Endothelial cell of hepatic sinusoid (primary cell): ENCODE data around the gene AGPS.
"Not testable (repeated sequence)": the region's sequence is repeated elsewhere in the genome, so short reads cannot be mapped to it uniquely, and the experiment has no call there.

Experiments used
- in situ Hi-C: cut with HindIII; loops from 2 replicates; pipeline ENCODE4 v1.10.0; 2017; ENCODE audit warnings: low sequenced_read_pairs

The AGPS gene

GRCh38 chr2:177466337-177467195 is 74.0 kb downstream of the AGPS start:
- in situ Hi-C loops, result no loop called here

DNA sequence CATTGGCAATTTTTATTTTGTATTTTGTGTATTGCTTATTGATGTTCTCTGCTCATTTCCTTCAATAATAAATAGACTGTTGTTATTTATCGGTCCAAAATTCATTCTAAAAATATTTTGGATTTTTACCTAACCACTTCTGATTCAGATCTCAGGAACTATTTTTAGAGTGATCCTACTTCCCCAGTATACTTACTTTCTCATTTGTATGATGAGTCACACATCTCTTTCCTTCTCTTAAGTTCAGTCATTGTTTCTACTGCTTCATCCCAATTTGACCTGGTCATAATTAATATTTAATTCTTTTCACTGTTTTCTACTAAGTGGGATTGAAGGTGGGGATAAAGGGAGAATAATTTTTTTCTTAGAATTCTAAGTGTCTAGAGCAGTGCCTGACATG is 75.1 kb downstream of the AGPS start:
- in situ Hi-C loops, result no loop called here

- in situ Hi-C loops, result no loop called here
Observed at GRCh38 chr2:177471990-177472389, 79.4 kb downstream of the AGPS start.

DNA sequence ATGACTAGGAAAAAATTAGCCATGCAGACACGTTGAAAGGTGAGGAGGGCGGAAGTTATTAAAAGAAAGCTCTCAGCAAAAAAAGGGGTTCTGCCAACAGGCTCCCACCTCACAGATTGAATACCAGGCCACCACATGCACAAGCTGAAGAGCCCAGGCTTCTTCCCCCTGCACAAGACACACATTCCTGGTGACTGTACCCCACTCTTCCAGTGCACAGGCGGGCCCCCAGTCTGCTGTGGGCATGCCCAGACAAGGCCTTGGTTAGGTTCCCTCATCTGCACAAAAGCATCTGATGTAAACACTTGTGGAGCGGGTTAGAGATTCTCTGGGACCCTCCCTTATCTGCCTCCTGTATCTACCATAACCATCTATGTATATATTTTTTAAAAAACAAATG is 81.7 kb downstream of the AGPS start:
- in situ Hi-C loops, result no loop called here

- in situ Hi-C loops, result no loop called here
Observed at GRCh38 chr2:177474998-177475397, 82.4 kb downstream of the AGPS start.

DNA sequence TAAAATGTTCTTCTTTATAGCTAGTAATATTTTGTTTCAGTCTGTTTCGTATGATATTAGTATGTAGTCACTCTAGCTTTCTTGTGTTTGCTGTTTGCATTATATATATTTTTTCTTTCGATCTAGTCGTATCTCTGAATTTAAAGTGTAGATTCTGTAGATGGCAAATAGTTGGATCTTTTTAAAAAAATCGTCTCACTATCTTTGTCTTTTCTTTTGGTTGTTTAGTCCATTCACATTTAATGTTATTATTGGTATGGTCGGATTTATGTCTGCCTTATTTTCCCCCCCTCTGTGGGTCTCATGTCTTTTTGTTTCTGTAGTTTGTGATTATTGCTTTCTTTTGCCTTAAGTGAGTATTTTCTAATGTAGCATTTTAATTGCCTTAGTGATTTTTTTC is 84.3 kb downstream of the AGPS start:
- in situ Hi-C loops, result no loop called here

GRCh38 chr2:177478029-177478428 is 85.5 kb downstream of the AGPS start:
- in situ Hi-C loops, result no loop called here

DNA sequence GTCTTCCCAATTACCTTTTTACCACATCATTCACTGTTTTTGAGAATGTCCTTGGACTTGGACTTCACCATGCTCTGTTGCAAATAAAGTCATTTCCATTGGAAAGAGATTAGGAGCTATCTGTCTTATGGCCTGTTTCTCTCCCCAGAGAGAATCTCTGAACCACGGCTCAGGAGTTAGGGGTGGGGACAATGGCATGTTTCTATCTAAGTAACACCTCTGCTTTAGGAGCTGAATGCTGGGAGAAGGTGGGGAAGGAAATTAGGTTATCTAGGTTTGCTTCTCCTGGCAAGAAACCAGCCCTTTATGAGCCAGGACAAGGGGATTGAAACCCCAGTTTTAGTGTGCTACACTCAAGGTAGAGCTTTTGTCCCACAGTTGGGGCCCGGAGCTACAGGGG is 86.3 kb downstream of the AGPS start:
- in situ Hi-C loops, result no loop called here

DNA sequence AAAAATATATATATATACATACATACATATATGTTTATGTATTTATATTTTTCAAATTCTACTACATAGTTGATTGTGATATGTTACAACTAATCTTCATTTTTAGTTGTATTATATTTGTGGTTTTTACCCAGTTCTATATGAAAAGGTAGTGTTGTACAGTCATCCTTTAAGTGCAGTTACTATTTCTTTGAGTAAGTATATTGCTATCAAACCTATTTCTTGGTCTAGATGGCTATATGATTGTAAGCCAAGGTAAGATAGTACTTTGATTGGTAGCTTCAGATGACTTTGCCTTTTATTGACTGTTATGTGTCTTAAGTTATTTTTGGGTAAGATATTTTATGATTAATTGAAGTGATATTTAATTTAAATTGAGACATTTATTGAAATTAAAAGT is 89.6 kb downstream of the AGPS start:
- in situ Hi-C loops, result no loop called here

DNA sequence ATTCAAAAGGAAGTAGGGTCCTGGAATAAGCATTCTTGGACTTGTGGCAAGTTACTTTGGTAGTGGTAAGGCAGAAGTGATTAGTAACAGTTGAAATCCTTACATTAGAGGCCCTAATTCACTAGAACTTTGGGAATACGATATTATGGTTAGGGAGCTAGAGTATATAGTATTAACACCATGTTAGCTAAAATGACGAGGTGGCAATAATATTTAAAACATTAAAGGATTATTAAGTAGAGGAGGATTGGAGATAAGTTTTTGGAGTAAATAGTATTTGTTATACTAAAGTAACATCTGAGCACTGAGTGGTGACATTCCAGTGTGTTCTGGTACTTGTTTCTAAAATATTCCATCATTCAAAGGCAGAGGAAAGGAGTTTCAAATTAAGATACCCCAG is 91.0 kb downstream of the AGPS start:
- in situ Hi-C loops, result no loop called here

DNA sequence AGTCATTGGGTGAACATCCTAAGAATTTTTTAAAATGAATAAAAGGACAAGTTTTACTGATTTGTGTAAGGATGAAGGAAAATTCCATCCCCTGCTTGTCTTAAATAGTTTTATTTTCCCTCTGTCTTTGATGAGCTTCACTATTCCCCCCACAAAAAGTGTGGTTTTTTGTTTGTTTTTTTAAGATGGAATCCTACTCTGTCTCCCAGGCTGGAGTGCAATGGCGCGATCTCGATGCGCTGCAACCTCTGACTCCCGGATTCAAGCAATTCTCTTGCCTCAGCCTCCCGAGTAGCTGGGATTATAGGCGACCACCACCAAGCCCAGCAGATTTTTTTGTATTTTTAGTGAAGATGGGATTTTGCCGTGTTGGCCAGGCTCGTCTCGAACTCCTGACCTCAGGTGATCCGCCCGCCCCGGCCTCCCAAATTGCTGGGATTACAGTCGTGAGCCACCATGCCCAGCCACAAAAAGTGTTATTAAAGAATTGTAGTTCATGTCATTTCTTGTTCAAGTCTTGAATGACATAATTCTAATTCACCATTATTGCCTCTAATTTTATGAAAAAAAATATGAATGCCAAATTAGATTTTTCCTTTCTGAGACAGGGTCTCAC is 91.7 kb downstream of the AGPS start:
- in situ Hi-C loops, result no loop called here

- in situ Hi-C loops, result not testable (repeated sequence)
Observed at GRCh38 chr2:177485657-177486056, 93.1 kb downstream of the AGPS start.

- in situ Hi-C loops, result no loop called here
Observed at GRCh38 chr2:177489719-177490301, 97.2 kb downstream of the AGPS start.

DNA sequence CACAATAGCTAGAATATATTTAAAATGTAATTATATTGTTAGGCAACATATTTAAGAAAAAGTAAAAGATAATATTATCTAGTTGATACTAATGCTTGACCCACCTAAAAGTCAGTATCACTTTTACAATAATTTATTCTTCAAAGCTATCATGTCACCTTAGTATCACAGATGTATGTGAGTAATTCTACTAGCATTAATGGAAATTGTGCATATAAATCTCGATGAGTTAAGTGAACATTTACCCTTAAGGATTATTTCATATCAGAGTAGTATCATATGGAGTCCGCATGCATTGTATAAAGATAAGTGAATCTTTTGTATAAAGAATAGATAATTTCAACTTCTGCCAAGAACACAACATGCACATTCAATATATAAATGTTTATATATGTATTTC is 103.4 kb downstream of the AGPS start:
- in situ Hi-C loops, result no loop called here

DNA sequence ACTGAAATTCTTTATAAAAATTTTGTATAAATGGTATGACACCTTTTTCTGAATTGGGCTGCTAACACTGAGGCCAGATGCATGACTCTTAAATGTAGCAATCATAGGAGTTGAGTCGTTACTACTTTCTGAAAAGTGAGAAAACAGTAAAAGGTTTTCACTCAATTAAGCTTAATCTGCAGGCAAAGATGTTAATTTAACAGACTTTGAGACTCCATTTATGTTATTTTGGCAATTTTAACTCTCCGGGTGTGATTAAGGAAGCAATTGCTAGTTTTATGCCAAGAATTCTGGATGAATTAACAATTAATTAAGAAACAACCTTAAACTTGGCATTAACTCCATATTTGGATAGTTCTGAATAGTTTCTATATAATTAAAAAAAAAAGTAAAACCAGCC is 104.3 kb downstream of the AGPS start:
- in situ Hi-C loops, result no loop called here

DNA sequence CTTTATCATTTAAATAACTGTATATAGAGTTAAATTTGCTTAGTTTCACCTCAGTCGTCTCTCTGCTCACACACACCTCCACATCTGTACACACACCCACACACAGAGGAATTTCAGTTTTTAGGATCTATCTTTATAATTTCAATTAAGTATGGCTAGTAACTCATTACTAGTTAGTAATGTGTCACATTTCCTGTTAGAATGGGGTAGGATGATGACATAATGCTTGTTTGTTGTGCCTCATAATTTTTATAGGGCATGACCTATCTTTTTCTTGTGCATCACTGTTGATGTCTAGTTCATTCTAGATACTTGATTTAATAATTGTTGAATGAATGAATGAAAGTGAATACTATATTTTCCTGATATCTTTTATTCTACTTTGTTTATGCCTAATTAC is 108.6 kb downstream of the AGPS start:
- in situ Hi-C loops, result no loop called here

DNA sequence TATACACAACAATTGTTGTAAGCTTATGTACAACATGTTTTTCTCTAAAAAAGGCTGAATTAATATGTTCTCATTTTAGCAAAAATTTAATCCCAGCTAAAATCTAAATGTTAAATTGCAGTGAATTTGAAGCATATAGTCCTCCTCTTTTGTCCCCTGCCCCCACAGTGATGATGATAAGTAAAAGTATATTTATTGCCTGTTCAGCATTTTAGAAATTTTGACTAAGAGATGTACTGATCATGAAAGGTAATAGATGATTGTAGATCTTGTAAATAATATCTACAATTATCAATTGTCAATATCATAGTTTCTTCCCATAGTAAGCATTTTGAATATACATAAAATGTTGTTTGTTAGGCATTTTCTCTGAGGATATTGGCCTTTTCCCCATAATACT is 113.9 kb downstream of the AGPS start:
- in situ Hi-C loops, result no loop called here

DNA sequence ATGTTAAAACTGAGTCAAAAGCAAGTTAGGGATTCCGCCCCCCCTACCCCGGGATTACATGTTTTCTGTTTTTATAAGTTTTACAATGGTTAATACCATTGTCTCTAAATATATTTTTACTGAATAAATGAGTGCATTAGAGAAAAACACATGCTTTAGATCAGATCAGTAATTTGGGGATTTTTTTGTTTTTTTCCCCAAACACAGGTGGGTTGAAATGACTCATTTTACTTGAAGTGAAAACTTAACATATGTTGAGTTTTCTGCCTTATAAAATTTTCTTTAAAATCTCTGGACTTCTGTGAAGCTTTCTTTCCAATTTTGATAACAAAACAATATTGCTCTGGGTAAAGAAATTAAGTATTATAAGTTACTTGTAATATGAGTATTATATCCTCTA is 114.4 kb downstream of the AGPS start:
- in situ Hi-C loops, result no loop called here

GRCh38 chr2:177516824-177517544 is 124.4 kb downstream of the AGPS start:
- in situ Hi-C loops, result no loop called here

DNA sequence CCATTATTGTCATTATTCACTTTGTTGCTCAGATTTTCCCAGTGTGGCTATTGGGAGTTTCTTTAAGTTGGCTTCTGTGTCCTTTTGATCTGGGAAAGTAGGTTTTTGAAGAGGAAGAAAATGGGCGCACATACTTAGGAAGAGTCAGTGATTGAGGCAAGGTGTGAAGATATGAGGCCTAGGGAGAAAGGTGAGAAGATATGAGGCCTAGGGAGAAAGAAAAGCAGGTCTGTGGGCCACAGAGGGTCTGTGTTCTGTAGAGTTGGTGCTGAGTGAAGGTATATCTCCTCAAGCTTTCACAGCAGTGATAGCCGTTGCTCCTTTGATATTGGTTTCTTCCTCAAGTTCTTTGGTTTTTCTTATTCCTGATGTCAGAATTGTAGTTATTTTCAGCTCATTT is 126.2 kb downstream of the AGPS start:
- in situ Hi-C loops, result no loop called here

DNA sequence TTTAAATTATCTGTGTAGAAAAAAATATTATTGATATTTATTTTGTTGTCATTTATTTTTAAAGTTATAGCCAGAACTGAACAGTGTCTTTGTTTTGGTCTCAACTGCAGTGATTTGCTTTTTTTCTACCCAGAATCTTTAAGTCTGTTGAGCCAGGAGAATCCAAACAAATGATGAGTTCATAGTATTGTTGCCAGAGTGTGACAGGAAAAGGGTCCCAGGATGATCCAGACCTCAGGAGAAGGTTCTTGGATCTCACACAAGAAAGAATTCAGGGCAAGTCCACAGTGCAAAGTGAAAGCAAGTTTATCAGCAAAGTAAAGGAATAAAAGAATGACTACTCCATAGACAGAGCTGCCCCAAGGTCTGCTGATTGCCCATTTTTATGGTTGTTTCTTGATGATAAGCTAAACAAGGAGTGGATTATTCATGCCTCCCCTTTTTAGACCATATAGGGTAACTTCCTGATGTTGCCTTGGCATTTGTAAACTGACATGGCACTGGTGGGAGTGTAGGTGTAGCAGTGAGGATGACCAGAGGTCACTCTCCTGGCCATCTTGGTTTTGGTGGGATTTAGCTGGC is 127.1 kb downstream of the AGPS start:
- in situ Hi-C loops, result no loop called here
